Transverse colon (tissue), 4 donors: ENCODE data around the gene NEK9. TPM values are rescaled to one million over a fixed set of nuclear protein-coding genes. Genes with fewer than 3 reads are reported as not detected.

Experiments used
- DNase-seq: peaks from one replicate; pipeline ENCODE4 v3.0.0-alpha.2; 2019
- H3K27ac ChIP-seq, 4 donors: fragments of 200-600 bp; sonication (generic); 2 replicates each; pipeline ENCODE4 v1.5.1; 2016 to 2018; ENCODE audit warnings: inconsistent platforms in 4 of 4
- H3K27me3 ChIP-seq: fragments of 200-600 bp; sonication (generic); 2 replicates; pipeline ENCODE4 v1.5.1; 2017; ENCODE audit warnings: inconsistent platforms
- H3K36me3 ChIP-seq, 4 donors: fragments of 200-600 bp; sonication (generic); 2 replicates each; pipeline ENCODE4 v1.5.1; 2017 to 2019; ENCODE audit warnings: inconsistent platforms in 4 of 4
- H3K4me1 ChIP-seq, 4 donors: fragments of 200-600 bp; sonication (generic); 2 replicates each; pipeline ENCODE4 v1.5.1; 2017 to 2020; ENCODE audit warnings: inconsistent platforms in 4 of 4
- H3K4me3 ChIP-seq, 4 donors: fragments of 200-600 bp; sonication (generic); 1 replicate in 1 of 4; 2 replicates in 3 of 4; pipeline versions ENCODE4 v1.5.1 to v1.6.1; 2017 to 2019; ENCODE audit warnings: inconsistent platforms in 4 of 4
- H3K9me3 ChIP-seq, 2 donors: fragments of 200-600 bp; sonication (generic); 2 replicates each; pipeline ENCODE4 v1.5.1; 2017 to 2019; ENCODE audit warnings: inconsistent platforms in 2 of 2
- EP300 ChIP-seq: sonication (generic); formaldehyde crosslinking; IDR thresholded peaks from one replicate; pipeline ENCODE4 v1.6.1; 2017; ENCODE audit warnings: antibody characterized with exemption, low read depth
- POLR2A ChIP-seq: fragments of 450-650 bp; IDR thresholded peaks from one replicate; pipeline ENCODE4 v1.6.1; 2016; ENCODE audit warnings: antibody characterized with exemption, mild to moderate bottlenecking, moderate library complexity
- POLR2AphosphoS5 ChIP-seq, 3 donors: sonication (generic); formaldehyde crosslinking; IDR thresholded peaks; one replicate each; pipeline ENCODE4 v1.6.1; 2016; ENCODE audit warnings: antibody characterized with exemption in 3 of 3
- WGBS, 2 donors: methylation state at CpG; one replicate each; pipeline ENCODE4 v1.1.5; 2018; ENCODE audit warnings: low coverage in 1 of 2; 5-methylcytosine and 5-hydroxymethylcytosine counted together
- in situ Hi-C, 4 donors: fragments of 200-750 bp; cut with MboI; loops; one replicate each; pipeline versions ENCODE4 v1.15.0 to v1.15.1; 2017; ENCODE audit warnings: low sequenced_read_pairs in 3 of 4, low pct_ligation_motif_present in 1 of 4, low pct_unique_long_range_greater_than_20kb in 1 of 4
- intact Hi-C: fragments of 100-400 bp; cut with DNase I; formaldehyde crosslinking; loops from one replicate; pipeline ENCODE4 v1.15.1; 2023; ENCODE audit warnings: low total_unique reads
- total RNA-seq, 4 donors: library from RNA; depleted of rRNA; stranded (reverse); fragments of >200 nt; gene quantifications; one replicate each; pipeline ENCODE4 v1.1.0, GENCODE V29; 2016
- TF ChIP-seq, protein P1 (sequence below), 5 experiments: fragments of 200-600 bp in 3 of 5; fragments of 450-650 bp in 2 of 5; sonication (generic) in 3 of 5; IDR thresholded peaks; 1 replicate in 2 of 5; 2 replicates in 3 of 5; pipeline ENCODE4 v1.5.1; 2016 to 2017; ENCODE audit warnings: antibody characterized with exemption in 5 of 5, inconsistent platforms in 3 of 5, mild to moderate bottlenecking in 2 of 5, moderate library complexity in 1 of 5

The NEK9 gene
- total RNA-seq, 4 donors from 2014 or later, result 24.4 to 121 (median 53.4) TPM

DNA sequence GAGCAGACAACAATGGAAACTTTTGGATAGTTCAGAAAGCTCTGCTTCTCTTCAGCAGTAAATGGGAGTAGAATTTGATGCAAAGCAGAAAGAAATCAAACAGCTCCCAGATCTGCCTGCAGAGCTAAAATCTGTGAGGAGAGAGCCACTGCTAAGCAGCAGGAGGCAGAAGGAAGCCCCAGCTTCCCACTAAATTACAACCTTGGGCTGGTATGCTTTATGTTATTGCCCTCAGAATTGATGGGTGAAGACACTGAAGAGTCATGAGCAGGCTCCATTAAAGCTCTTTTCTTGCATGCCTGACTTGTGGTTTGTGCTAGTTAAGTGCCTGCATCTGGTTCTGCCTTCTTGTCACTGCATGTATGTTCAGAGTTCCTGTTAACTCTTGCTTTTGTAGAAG lies 49.1 kb downstream of the NEK9 start:
- intact Hi-C loops (no loop called here), in situ Hi-C loops (loop anchor here in 2 of 4 donors (10.0 to 25.0 kb wide), 2 partner anchors 133 to 140 kb away; no protein-coding TSS in a partner anchor)
- Histone ChIP-seq H3K4me1 (peaks cover 0 to 11% (median 0%) of the 10 kb centered on the region in 4 donors), H3K27ac (peak overlapping the region in 1 of 4 donors; percentile 4), H3K27me3 (no peaks in the 10 kb centered on the region), H3K4me3 (no peak overlapping the region), H3K36me3 (peaks cover 0 to 1% (median 0%) of the 10 kb centered on the region in 4 donors), H3K9me3 (no peaks in the 10 kb centered on the region)
- no peak for DNase-seq
- TF ChIP-seq EP300, result no peak
- TF ChIP-seq, protein P1, sequence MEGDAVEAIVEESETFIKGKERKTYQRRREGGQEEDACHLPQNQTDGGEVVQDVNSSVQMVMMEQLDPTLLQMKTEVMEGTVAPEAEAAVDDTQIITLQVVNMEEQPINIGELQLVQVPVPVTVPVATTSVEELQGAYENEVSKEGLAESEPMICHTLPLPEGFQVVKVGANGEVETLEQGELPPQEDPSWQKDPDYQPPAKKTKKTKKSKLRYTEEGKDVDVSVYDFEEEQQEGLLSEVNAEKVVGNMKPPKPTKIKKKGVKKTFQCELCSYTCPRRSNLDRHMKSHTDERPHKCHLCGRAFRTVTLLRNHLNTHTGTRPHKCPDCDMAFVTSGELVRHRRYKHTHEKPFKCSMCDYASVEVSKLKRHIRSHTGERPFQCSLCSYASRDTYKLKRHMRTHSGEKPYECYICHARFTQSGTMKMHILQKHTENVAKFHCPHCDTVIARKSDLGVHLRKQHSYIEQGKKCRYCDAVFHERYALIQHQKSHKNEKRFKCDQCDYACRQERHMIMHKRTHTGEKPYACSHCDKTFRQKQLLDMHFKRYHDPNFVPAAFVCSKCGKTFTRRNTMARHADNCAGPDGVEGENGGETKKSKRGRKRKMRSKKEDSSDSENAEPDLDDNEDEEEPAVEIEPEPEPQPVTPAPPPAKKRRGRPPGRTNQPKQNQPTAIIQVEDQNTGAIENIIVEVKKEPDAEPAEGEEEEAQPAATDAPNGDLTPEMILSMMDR (IDR thresholded peaks at IDR 0.05), result no peak
- no peak for TF ChIP-seq POLR2A
- no peak for TF ChIP-seq POLR2AphosphoS5 (IDR thresholded peaks at IDR 0.05)

DNA sequence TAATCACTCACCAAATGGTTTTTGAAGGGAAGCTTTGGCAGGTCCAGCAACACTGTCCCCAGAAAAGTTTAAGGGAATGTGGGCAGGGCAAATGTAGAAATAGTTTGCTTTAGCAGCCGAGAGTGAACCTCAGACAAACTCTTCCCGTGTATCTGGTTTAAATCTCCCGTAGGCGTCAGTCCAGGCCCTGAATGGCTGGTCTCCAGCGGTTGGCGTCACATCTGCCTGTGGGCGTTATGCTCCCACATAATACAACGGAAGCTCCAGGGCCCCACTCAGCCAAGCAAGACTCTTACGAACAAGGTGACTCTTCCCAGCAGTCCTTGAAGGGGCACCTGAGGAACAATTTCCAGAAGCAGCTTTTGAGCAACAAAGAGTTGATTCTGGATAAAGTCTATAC lies 56.5 kb downstream of the NEK9 start:
- H3K4me3 ChIP-seq, result peak overlapping the region in 1 of 4 donors; percentile 66
- in situ Hi-C loops, result loop anchor here in 1 of 4 donors (10.0 kb wide), 1 partner anchor 126 kb away; no protein-coding TSS in a partner anchor
- DNase-seq, result peak; percentile 47
- intact Hi-C loops, result no loop called here
- TF ChIP-seq EP300 (no peak), POLR2A (no peak), POLR2AphosphoS5 (IDR thresholded peaks at IDR 0.05) (peak in 1 of 3 donors; percentile 41)
- H3K9me3 ChIP-seq, result no peaks in the 10 kb centered on the region
- 79% methylated on average over 9 of the region's 9 CpGs; no CpG with 5 or more reads in 1 of the 2 donors for WGBS, 2 donors
- peak overlapping the region; percentile 90 to 95 (median 94) for H3K27ac ChIP-seq
- peaks cover 6 to 34% (median 21%) of the 10 kb centered on the region in 4 donors for H3K4me1 ChIP-seq
- H3K36me3 ChIP-seq, result no peaks in the 10 kb centered on the region
- H3K27me3 ChIP-seq, result no peaks in the 10 kb centered on the region

DNA sequence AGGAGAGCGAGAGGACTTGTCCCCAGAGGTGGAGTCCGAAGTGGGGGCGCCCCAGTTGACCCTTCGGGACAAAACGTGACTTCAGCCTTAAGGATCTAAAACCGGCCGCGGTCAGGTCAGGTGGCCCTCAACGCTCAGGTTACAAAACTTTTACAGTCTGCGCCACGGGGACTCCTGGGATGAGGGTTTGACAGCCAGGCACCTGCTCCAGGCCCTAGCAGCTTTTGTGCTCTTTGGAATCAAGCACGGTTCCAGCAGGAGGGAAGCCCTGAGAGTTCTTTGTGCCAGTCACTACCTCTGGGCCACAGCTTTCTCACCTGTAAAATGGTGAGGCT lies 57.1 kb downstream of the NEK9 start:
- intact Hi-C loops (no loop called here), in situ Hi-C loops (loop anchor here in 1 of 4 donors (10.0 kb wide), 1 partner anchor 125 kb away; no protein-coding TSS in a partner anchor)
- Histone ChIP-seq H3K27ac (peak overlapping the region; percentile 90 to 95 (median 94)), H3K4me3 (peak overlapping the region in 3 of 4 donors; percentile 39 to 66 (median 40)), H3K9me3 (no peaks in the 10 kb centered on the region), H3K36me3 (no peaks in the 10 kb centered on the region), H3K4me1 (peaks cover 6 to 34% (median 21%) of the 10 kb centered on the region in 4 donors), H3K27me3 (no peaks in the 10 kb centered on the region)
- 33% methylated on average over 11 of the region's 12 CpGs; no CpG with 5 or more reads in 1 of the 2 donors for WGBS, 2 donors
- DNase-seq, result no peak
- TF ChIP-seq EP300 (no peak), POLR2A (no peak), POLR2AphosphoS5 (IDR thresholded peaks at IDR 0.05) (no peak)
- TF ChIP-seq, protein P1 (IDR thresholded peaks at IDR 0.05), result no peak

DNA sequence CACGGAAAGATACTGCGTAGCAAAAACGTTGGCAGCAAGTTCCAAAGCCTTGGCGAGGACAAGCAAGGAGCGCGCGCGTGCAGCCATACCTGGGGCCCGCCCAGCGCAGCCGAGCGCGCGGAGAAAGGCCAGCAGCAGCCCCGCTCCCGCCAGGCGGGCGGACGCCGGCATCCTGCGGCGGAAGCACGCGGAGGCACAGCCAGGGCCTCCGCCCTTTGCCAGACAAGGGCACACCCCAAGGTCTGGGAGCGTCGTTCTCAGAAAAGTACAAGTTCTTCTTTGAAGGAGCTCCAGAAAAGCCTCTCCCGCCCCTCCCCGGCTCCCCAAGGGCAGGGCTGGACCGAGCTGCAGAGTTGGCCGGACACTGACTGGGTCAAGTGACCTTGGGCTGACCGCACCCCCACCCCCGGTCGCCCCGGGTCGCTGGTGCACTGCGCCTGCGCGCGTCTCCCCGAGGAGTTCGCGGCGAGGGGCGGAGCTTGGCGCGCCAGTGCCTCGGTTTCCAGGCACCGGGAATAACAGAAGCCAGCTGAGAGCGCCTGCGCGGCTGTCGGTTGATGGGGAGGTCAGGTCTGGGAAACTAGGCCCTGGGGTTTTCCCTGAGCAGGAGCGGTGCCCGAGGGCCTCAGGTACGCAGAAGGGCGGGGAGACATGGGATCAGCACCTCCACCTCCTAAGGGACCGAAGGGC lies 57.6 kb downstream of the NEK9 start, which contains the start of gene ZC2HC1C:
ZC2HC1C (plus strand) TSS at position 521 of the 690 bp plus-strand sequence. CDS start 933 bp downstream, outside the sequence.
- Histone ChIP-seq H3K4me1 (peaks cover 7 to 37% (median 22%) of the 10 kb centered on the region in 4 donors), H3K9me3 (no peaks in the 10 kb centered on the region), H3K4me3 (peak within 1 kb of the TSS; percentile 27 to 66 (median 40)), H3K36me3 (no peaks in the 10 kb centered on the region), H3K27me3 (no peaks in the 10 kb centered on the region), H3K27ac (peak within 1 kb of the TSS; percentile 90 to 95 (median 94))
- intact Hi-C loops, result no loop called here
- in situ Hi-C loops, result no loop called here
- 0 to 1% methylated on average over 8 to 36 of the region's 58 CpGs for WGBS, 2 donors
- TF ChIP-seq POLR2AphosphoS5 (IDR thresholded peaks at IDR 0.05) (peak; percentile 51 to 71 (median 68)), EP300 (peak; percentile 29), POLR2A (peak; percentile 69)
- TF ChIP-seq, protein P1 (IDR thresholded peaks at IDR 0.05), result no peak
- DNase-seq, result peak; percentile 97
